GM23248 (cell line): ENCODE results near the gene PTGR2. TPM values are rescaled to one million over a fixed set of nuclear protein-coding genes. Genes with fewer than 3 reads are reported as not detected.

Experiments
- DNase-seq: peaks from one replicate; pipeline ENCODE4 v3.0.0-alpha.2; 2015
- H2AFZ ChIP-seq: fragments of 200-600 bp; sonication (generic); 2 replicates; pipeline ENCODE4 v1.6.1; 2016; ENCODE audit warnings: antibody characterized with exemption
- H3F3A ChIP-seq: fragments of 200-600 bp; sonication (generic); 2 replicates; pipeline ENCODE4 v1.6.1; 2016; ENCODE audit warnings: mild to moderate bottlenecking, antibody characterized with exemption, mixed run types; ENCODE audit not compliant: insufficient read depth
- H3K27ac ChIP-seq: fragments of 200-600 bp; sonication (generic); 2 replicates; pipeline ENCODE4 v1.5.1; 2016; ENCODE audit warnings: mild to moderate bottlenecking
- H3K27me3 ChIP-seq: fragments of 200-600 bp; sonication (generic); replicated peaks from 2 replicates; pipeline ENCODE4 v1.6.1; 2016; ENCODE audit warnings: mild to moderate bottlenecking; ENCODE audit not compliant: insufficient read depth
- H3K36me3 ChIP-seq: fragments of 200-600 bp; sonication (generic); 2 replicates; pipeline ENCODE4 v1.6.1; 2016; ENCODE audit warnings: low read depth, mild to moderate bottlenecking
- H3K4me1 ChIP-seq: fragments of 200-600 bp; sonication (generic); 2 replicates; pipeline ENCODE4 v1.6.1; 2016; ENCODE audit warnings: mild to moderate bottlenecking; ENCODE audit not compliant: insufficient read depth
- H3K4me2 ChIP-seq: fragments of 200-600 bp; sonication (generic); one replicate; pipeline ENCODE4 v1.6.1; 2016; ENCODE audit warnings: mild to moderate bottlenecking; ENCODE audit not compliant: unreplicated experiment
- H3K4me3 ChIP-seq: fragments of 200-600 bp; sonication (generic); 2 replicates; pipeline ENCODE4 v1.5.1; 2016; ENCODE audit warnings: mild to moderate bottlenecking
- H3K79me2 ChIP-seq: fragments of 200-600 bp; sonication (generic); 2 replicates; pipeline ENCODE4 v1.6.1; 2016; ENCODE audit warnings: mild to moderate bottlenecking; ENCODE audit not compliant: insufficient read depth
- H3K9ac ChIP-seq: fragments of 200-600 bp; sonication (generic); 2 replicates; pipeline ENCODE4 v1.6.1; 2016; ENCODE audit warnings: mild to moderate bottlenecking
- H3K9me2 ChIP-seq: fragments of 200-600 bp; sonication (generic); 2 replicates; pipeline ENCODE4 v1.6.1; 2016; ENCODE audit warnings: mixed run types, mild to moderate bottlenecking, moderate library complexity; ENCODE audit not compliant: insufficient read depth
- H3K9me3 ChIP-seq: fragments of 200-600 bp; sonication (generic); one replicate; pipeline ENCODE4 v1.6.1; 2017; ENCODE audit warnings: low read depth
- H4K20me1 ChIP-seq: fragments of 200-600 bp; sonication (generic); 2 replicates; pipeline ENCODE4 v1.6.0; 2016; ENCODE audit not compliant: insufficient read depth
- EZH2 ChIP-seq: fragments of 200-600 bp; sonication (generic); IDR thresholded peaks from 2 replicates; pipeline ENCODE4 v1.6.1; 2018; ENCODE audit warnings: antibody characterized with exemption, mild to moderate bottlenecking; ENCODE audit not compliant: insufficient read depth, poor library complexity, severe bottlenecking
- EZH2phosphoT487 ChIP-seq: fragments of 200-600 bp; sonication (generic); IDR thresholded peaks from 2 replicates; pipeline ENCODE4 v1.6.1; 2018; ENCODE audit warnings: antibody characterized with exemption, moderate library complexity, mild to moderate bottlenecking, low read depth; ENCODE audit not compliant: insufficient read depth
- WGBS, 2 experiments: methylation state at CpG; one replicate each; pipeline ENCODE4 v1.1.6; 2015 to 2017; ENCODE audit warnings: low lambda C conversion rate in 2 of 2, low coverage in 1 of 2; ENCODE audit errors: missing lambda C conversion rate in 2 of 2; 5-methylcytosine and 5-hydroxymethylcytosine counted together
- in situ Hi-C: fragments of 300-500 bp; cut with MboI; formaldehyde crosslinking; loops from 2 replicates; pipeline ENCODE4 v1.15.0; 2020
- polyA plus RNA-seq: library from polyadenylated mRNA; unstranded; fragments of >200 nt; fragmentation: Nextera tagmentation; extraction: Ambion mirVana; gene quantifications from 2 replicates; pipeline ENCODE4 v1.2.1, GENCODE V29; 2016
- total RNA-seq: library from RNA; depleted of rRNA; stranded (reverse); fragments of >200 nt; shearing (Covaris generic); gene quantifications from 2 replicates; pipeline ENCODE4 v1.2.3, GENCODE V29; 2014

The PTGR2 gene
- total and polyA plus RNA-seq, 2 experiments from 2014 or later: 7.5 to 9.4 TPM

GRCh38 chr14:73846947-73847346 is 4.7 kb upstream of the PTGR2 start:
- no peaks in the 10 kb centered on the region for H3K36me3 ChIP-seq
- no peaks in the 10 kb centered on the region for H3K79me2 ChIP-seq
- H3K9me3 ChIP-seq: no peaks in the 10 kb centered on the region
- 60 to 62% methylated on average over 4 of the region's 4 CpGs for whole genome bisulfite sequencing, 2 experiments
- no peak overlapping the region for H3K27ac ChIP-seq
- no peaks in the 10 kb centered on the region for H4K20me1 ChIP-seq
- H3K4me3 ChIP-seq: no peak overlapping the region
- H3K4me2 ChIP-seq: no peak overlapping the region
- no peak for DNase-seq
- H3K4me1 ChIP-seq: peaks cover 8% of the 10 kb centered on the region
- no peaks in the 10 kb centered on the region for H3K27me3 ChIP-seq
- H2AFZ ChIP-seq: no peak overlapping the region
- no peaks in the 10 kb centered on the region for H3K9me2 ChIP-seq
- H3F3A ChIP-seq: 0 out of 2 replicates have a peak, but pooled peaks cover 7% of the 10 kb centered on the region
- no peak for TF ChIP-seq EZH2
- no peak for TF ChIP-seq EZH2phosphoT487
- in situ Hi-C loops: no loop called here
- H3K9ac ChIP-seq: no peak overlapping the region

- H3K4me3 ChIP-seq: peak overlapping the region; percentile 82
- peak overlapping the region; percentile 95 for H2AFZ ChIP-seq
- H3F3A ChIP-seq: peaks cover 12% of the 10 kb centered on the region; the same call in 1 of the 2 replicates
- TF ChIP-seq EZH2 (no peak), EZH2phosphoT487 (no peak)
- H3K79me2 ChIP-seq: 0 out of 2 replicates have a peak, but pooled peaks cover 10% of the 10 kb centered on the region
- no peaks in the 10 kb centered on the region for H4K20me1 ChIP-seq
- DNase-seq: peak; percentile 51
- peaks cover 16% of the 10 kb centered on the region for H3K4me1 ChIP-seq
- no peaks in the 10 kb centered on the region for H3K27me3 ChIP-seq
- H3K4me2 ChIP-seq: peak overlapping the region; percentile 93
- peak overlapping the region; percentile 91 for H3K27ac ChIP-seq
- peak overlapping the region; percentile 93 for H3K9ac ChIP-seq
- no peaks in the 10 kb centered on the region for H3K36me3 ChIP-seq
- in situ Hi-C loops: no loop called here
- H3K9me2 ChIP-seq: no peaks in the 10 kb centered on the region
- H3K9me3 ChIP-seq: no peaks in the 10 kb centered on the region
- 29 to 31% methylated on average over 6 of the region's 6 CpGs for WGBS, 2 experiments
Measured at GRCh38 chr14:73851000-73851399, 631 bp upstream of the PTGR2 start.

- H3K4me2 ChIP-seq: no peak overlapping the region
- TF ChIP-seq EZH2 (no peak), EZH2phosphoT487 (no peak)
- no peaks in the 10 kb centered on the region for H3K4me1 ChIP-seq
- peaks cover 9% of the 10 kb centered on the region; the same call in 1 of the 2 replicates for H3K36me3 ChIP-seq
- no peak overlapping the region for H3K9ac ChIP-seq
- DNase-seq: peak; percentile 13
- H3F3A ChIP-seq: peaks cover 6% of the 10 kb centered on the region; the same call in 1 of the 2 replicates
- no peak overlapping the region for H3K27ac ChIP-seq
- H2AFZ ChIP-seq: no peak overlapping the region
- no peaks in the 10 kb centered on the region for H3K9me2 ChIP-seq
- no peaks in the 10 kb centered on the region for H3K27me3 ChIP-seq
- no peaks in the 10 kb centered on the region for H3K9me3 ChIP-seq
- in situ Hi-C loops: no loop called here
- no peaks in the 10 kb centered on the region for H4K20me1 ChIP-seq
- no peak overlapping the region for H3K4me3 ChIP-seq
- H3K79me2 ChIP-seq: no peaks in the 10 kb centered on the region
Measured at GRCh38 chr14:73859145-73859544, 7.5 kb downstream of the PTGR2 start.

- TF ChIP-seq EZH2phosphoT487 (no peak), EZH2 (no peak)
- H3F3A ChIP-seq: no peaks in the 10 kb centered on the region
- H3K9ac ChIP-seq: no peak overlapping the region
- H3K4me3 ChIP-seq: no peak overlapping the region
- H3K79me2 ChIP-seq: no peaks in the 10 kb centered on the region
- H4K20me1 ChIP-seq: no peaks in the 10 kb centered on the region
- H3K4me1 ChIP-seq: no peaks in the 10 kb centered on the region
- H2AFZ ChIP-seq: no peak overlapping the region
- no peaks in the 10 kb centered on the region for H3K27me3 ChIP-seq
- H3K9me3 ChIP-seq: no peaks in the 10 kb centered on the region
- DNase-seq: no peak
- WGBS, 2 experiments: 97 to 98% methylated on average over 5 of the region's 5 CpGs
- no peak overlapping the region for H3K4me2 ChIP-seq
- in situ Hi-C loops: no loop called here
- H3K9me2 ChIP-seq: no peaks in the 10 kb centered on the region
- H3K27ac ChIP-seq: no peak overlapping the region
- peaks cover 16% of the 10 kb centered on the region; the same call in 1 of the 2 replicates for H3K36me3 ChIP-seq
Measured at GRCh38 chr14:73861073-73861472, 9.4 kb downstream of the PTGR2 start.

GRCh38 chr14:73862480-73862879 is 10.8 kb downstream of the PTGR2 start:
- Histone ChIP-seq H3K4me3 (no peak overlapping the region), H3K9me3 (no peaks in the 10 kb centered on the region), H4K20me1 (no peaks in the 10 kb centered on the region), H3K9ac (no peak overlapping the region), H3K4me2 (no peak overlapping the region), H3F3A (no peaks in the 10 kb centered on the region), H3K27me3 (no peaks in the 10 kb centered on the region), H2AFZ (no peak overlapping the region), H3K9me2 (no peaks in the 10 kb centered on the region), H3K27ac (no peak overlapping the region), H3K4me1 (no peaks in the 10 kb centered on the region), H3K36me3 (peaks cover 16% of the 10 kb centered on the region; the same call in 1 of the 2 replicates), H3K79me2 (no peaks in the 10 kb centered on the region)
- in situ Hi-C loops: no loop called here
- no peak for TF ChIP-seq EZH2
- no peak for TF ChIP-seq EZH2phosphoT487
- no peak for DNase-seq
- 93 to 98% methylated on average over 8 of the region's 8 CpGs for WGBS, 2 experiments
